ENCODE results near the gene RAB37.

- TF ChIP-seq CC2D1A (CRISPR knock-in tag; IDR thresholded peaks at IDR 0.05) (no peak), SMAD3 (CRISPR knock-in tag; IDR thresholded peaks at IDR 0.05) (no peak), USF2 (IDR thresholded peaks at IDR 0.05; ENCODE audit: low read depth, low read length) (no peak), USF2 (CRISPR knock-in tag; IDR thresholded peaks at IDR 0.05; ENCODE audit: borderline replicate concordance) (no peak), JUNB (CRISPR knock-in tag; IDR thresholded peaks at IDR 0.05; ENCODE audit: borderline replicate concordance) (no peak), MEIS2 (CRISPR knock-in tag; IDR thresholded peaks at IDR 0.05) (no peak), EP300 (IDR thresholded peaks at IDR 0.05; ENCODE audit: low read depth in 2 of 2, low read length in 2 of 2) (no peak), EP300 (CRISPR knock-in tag; IDR thresholded peaks at IDR 0.05; ENCODE audit: borderline replicate concordance) (no peak), ZNF430 (CRISPR knock-in tag; IDR thresholded peaks at IDR 0.05) (no peak), CENPX (CRISPR knock-in tag; IDR thresholded peaks at IDR 0.05) (no peak), FOXM1 (CRISPR knock-in tag; IDR thresholded peaks at IDR 0.05) (no peak), RAD21 (CRISPR knock-in tag; IDR thresholded peaks at IDR 0.05) (no peak), YY1 (IDR thresholded peaks at IDR 0.05; ENCODE audit: insufficient read depth, insufficient replicate concordance, low read depth, low read length) (no peak)
These were observed 18.5 kb downstream of the RAB37 start for GRCh38 chr17:74755533-74755932.

All from HepG2 (cell line).